GM12891 (cell line): ENCODE results near the gene FBXW2.

Experiments used
- DNase-seq: peaks from one replicate; pipeline ENCODE4 v3.0.0; 2011; ENCODE audit warnings: low spot score; ENCODE audit not compliant: insufficient read length
- FAIRE-seq: peaks from 2 replicates; lab custom pipeline; 2011; peaks lifted over from hg19 to GRCh38; lab: Jason Lieb, UNC
- PAX5 ChIP-seq: IDR thresholded peaks from 2 replicates; pipeline ENCODE4 v1.6.1; 2011; ENCODE audit warnings: low read length, moderate library complexity, mild to moderate bottlenecking; ENCODE audit not compliant: insufficient read depth, severe bottlenecking
- POLR2A ChIP-seq: IDR thresholded peaks from 2 replicates; pipeline ENCODE4 v1.6.1; 2011; ENCODE audit warnings: low read depth, low read length, control low read depth
- POLR2AphosphoS5 ChIP-seq: IDR thresholded peaks from 2 replicates; pipeline ENCODE4 v1.6.1; 2011; ENCODE audit warnings: low read depth, low read length, control low read depth
- POU2F2 ChIP-seq: IDR thresholded peaks from 2 replicates; pipeline ENCODE4 v1.6.1; 2011; ENCODE audit warnings: low read depth, mild to moderate bottlenecking, control low read depth, low read length, moderate library complexity
- SPI1 ChIP-seq: IDR thresholded peaks from 2 replicates; pipeline ENCODE4 v1.6.1; 2011; ENCODE audit warnings: low read depth, low read length, control low read depth
- TAF1 ChIP-seq: IDR thresholded peaks from 2 replicates; pipeline ENCODE4 v1.6.1; 2011; ENCODE audit warnings: low read depth, low read length, control low read depth

The FBXW2 gene

GRCh38 chr9:120717176-120717575, 76.0 kb downstream of the FBXW2 start:
- DNase-seq (no peak), FAIRE-seq (no peak)
- TF ChIP-seq POLR2AphosphoS5, result no peak
- no peak for TF ChIP-seq TAF1
- TF ChIP-seq POLR2A, result no peak
- TF ChIP-seq POU2F2, result no peak
- TF ChIP-seq SPI1, result no peak
- no peak for TF ChIP-seq PAX5

DNA sequence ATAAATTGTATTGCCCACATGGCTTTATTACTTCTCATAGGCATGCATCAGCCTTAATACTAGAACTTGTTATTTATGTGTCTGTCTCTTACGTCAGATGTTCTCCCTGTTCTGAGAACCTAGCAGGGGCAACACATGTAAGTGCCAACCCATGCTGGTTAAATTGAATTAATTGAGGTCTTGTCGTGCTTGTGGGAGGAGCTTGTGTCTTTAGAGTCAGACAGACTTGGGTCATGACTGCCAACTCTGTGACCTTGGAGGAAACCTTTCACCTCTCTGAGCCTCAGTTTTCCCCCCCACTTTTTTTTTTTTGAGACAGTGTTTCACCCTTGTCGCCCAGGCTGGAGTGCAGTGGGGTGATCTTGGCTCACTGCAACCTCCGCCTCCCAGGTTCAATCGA, 76.7 kb downstream of the FBXW2 start:
- TF ChIP-seq TAF1 (no peak), POU2F2 (no peak), POLR2AphosphoS5 (no peak), PAX5 (no peak)
- no peak for DNase-seq
- no peak for FAIRE-seq

DNA sequence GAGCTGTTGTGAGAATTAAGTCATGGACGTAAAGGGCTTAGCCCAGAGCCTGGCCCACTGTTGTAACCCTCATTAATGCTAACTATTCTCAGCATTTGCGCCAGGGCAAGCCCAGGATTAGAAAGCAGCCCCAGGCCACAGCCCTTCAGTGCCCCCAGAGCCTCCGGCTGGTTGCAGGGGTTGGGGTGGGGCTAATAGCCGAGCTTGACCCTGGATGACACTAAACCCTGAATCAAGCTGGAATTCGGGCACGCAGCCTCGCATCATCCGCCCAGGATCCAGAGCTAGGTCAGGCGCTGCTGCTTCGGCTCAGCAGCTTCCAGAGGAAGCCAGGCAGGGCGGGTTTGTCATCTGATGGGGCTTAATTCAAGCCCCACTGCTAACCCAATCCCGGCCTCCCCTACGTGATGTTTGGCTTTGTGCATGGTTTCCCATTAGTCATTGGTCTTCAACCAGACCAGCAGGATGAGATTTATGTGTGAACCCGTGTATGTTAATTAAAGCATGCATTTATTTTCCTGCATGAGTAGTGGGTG, 77.8 kb downstream of the FBXW2 start:
- TF ChIP-seq POLR2A (no peak), PAX5 (no peak), POU2F2 (no peak), SPI1 (no peak), TAF1 (no peak), POLR2AphosphoS5 (no peak)
- DNase-seq (no peak), FAIRE-seq (no peak)

DNA sequence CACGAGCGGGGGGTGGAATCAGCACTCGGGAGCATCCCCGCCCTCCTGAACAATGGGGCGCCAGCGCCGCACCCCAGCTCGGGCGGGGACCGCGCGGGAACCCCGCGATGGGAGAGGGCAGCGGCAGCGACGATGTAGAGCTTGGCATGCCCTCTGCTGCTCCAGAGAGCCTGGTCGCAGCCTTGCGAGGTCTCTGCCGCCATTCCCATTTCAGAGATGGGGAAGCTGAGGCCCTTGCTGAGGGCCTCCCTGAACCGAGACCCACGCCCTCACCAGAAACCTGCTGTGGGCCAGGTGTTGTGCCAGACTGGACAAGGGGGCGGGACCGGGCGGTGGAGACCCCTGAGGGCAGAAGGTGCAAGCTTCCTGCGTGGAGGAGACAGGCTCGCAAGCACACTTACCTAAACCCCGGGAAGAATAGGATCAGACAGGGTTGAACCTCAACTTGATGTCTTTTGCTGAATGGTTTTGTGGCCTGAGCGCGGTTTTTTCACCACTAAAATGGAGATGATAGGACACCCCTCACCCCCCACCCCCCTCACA, 78.3 kb downstream of the FBXW2 start:
- no peak for DNase-seq
- TF ChIP-seq PAX5, result no peak
- TF ChIP-seq POLR2A, result no peak
- TF ChIP-seq SPI1, result no peak
- TF ChIP-seq TAF1, result no peak
- no peak for TF ChIP-seq POLR2AphosphoS5
- TF ChIP-seq POU2F2, result no peak
- FAIRE-seq, result no peak

DNA sequence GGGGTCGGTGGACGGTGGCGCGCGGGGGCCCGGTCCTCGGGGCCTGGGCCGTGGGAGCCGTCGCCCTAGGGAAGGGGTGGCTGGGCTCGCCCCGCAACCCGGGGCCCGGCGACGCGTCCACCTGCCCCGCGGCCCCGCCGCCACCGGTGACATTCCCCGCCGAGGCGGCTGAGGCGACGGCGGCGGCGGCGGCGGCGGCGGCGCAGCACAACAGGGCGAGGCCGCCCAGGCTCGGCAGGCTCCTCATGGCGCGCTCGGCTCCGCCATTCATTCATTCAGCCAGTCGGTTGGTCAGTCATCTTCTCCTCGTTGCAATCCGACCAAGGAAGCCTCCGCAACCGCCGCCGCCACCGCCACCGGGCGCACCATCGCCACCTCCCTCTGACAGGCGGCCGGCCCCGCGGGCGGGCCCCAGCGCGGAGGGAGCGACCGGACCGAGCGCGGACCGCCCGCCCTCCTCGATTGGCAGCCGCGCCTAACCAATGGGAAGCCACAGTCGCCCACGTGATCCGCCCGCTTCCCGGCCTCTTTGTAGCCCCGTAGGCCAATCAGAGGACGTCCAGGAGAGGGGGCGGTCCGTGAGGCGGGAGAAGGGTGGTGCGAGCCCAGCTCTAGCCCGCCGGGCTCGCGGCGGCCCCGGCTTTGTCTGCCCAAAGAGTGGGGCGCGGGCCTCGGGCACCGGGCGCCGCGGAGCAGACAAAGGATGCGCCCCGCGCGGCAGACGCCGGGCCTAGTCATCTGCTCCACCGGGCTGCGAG, 78.9 kb downstream of the FBXW2 start, which contains the start of gene MEGF9:
Gene MEGF9 (minus strand): TSS at position 383 of the 758 bp plus-strand sequence. CDS start 112 bp downstream, at position 271.
- DNase-seq, result peak; percentile 91
- TF ChIP-seq SPI1 (no peak), POU2F2 (no peak), TAF1 (no peak), POLR2A (no peak), POLR2AphosphoS5 (no peak), PAX5 (no peak)
- peak; percentile 96 for FAIRE-seq

DNA sequence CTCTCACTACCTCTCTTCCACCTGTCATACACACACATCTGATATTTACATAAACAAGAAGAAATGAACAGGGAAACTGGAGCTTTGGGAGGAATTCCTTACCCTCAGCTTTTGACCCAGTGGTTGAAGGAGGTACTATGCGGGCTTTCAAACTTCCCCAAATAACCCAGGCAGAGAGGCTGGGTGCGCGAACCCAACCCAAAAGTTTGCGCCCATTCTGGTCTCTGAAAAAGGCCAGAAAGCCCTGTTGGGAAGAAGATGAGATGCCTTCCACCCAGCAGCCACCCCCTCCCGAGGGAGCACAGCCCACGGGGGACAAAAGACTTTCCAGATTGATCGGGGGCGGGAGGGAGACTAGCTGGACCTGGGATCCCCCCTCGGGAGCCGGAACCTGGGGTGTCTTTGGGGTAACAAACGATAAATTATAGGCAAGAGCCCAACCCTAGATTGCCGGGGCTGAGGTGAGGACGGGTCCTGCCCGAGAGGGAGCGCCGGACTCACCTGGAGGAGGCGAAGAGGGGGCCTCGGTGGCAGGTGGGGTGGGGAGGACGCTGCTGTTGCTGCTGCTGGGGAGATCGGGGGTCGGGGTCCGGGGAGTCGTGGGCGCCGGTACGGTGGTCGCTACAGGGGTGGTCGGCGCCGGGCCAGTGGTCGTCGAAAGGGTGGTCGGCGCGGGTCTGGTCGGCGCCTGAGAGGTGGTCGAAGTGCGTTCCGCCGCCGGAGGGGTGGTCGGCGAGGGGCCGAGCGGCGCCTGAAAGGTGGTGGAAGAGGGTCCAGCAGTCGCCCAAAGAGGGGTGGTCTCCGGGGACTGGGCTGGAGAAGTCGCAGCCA, 79.7 kb downstream of the FBXW2 start:
- no peak for FAIRE-seq
- TF ChIP-seq POLR2A, result no peak
- TF ChIP-seq SPI1, result no peak
- TF ChIP-seq PAX5, result no peak
- no peak for TF ChIP-seq TAF1
- TF ChIP-seq POLR2AphosphoS5, result no peak
- no peak for TF ChIP-seq POU2F2

DNA sequence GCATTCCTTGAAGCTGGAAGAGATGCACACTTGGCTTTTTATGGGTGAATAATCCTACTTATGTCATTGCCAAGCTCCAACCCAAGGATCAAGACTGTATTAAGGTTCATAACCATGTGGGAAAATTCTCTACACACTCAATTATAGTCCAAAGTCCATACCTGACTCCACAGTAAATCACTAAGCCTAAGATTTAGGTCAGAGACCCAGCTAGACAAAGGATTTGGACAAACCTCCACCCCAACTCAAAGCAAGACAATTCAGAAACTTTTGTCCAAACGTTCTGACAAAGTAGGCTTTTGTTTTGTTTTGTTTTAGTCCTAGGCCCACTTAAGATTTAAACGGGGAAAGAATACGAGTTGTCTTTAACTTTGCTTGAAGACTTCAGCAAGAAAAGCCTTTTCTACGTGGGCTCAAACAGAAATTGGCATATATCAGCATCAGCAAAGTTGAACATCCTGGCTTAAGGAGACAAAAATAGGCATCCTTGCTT, 80.6 kb downstream of the FBXW2 start:
- no peak for DNase-seq
- FAIRE-seq, result no peak
- no peak for TF ChIP-seq TAF1
- TF ChIP-seq POU2F2, result no peak
- TF ChIP-seq POLR2A, result no peak
- TF ChIP-seq SPI1, result no peak
- no peak for TF ChIP-seq PAX5
- no peak for TF ChIP-seq POLR2AphosphoS5

More for the DNA sequence above, 79.7 kb downstream of the FBXW2 start:
- no peak for DNase-seq

- TF ChIP-seq PAX5 (no peak), TAF1 (no peak), POLR2AphosphoS5 (no peak), POU2F2 (no peak), SPI1 (no peak), POLR2A (no peak)
- FAIRE-seq (no peak), DNase-seq (no peak)
Observed at GRCh38 chr9:120711841-120712538, 81.2 kb downstream of the FBXW2 start.

DNA sequence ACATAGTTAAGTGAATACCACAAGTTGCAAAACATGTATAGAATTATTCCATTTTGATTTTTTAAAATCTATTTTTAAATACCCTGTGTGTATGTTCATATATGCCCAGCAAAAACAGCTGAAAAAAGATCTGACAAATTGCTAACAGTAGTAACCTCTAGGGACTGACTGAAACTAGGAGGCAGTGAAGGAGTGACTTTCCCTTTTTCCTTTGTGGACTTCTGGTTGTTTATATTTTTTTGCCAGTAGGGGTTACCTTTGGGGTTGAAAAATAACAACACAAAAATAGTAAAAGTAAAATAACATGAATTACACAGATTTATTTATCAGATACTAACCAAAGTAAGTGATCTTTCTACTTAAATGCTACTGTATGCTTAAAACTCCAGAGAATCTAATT, 81.9 kb downstream of the FBXW2 start:
- TF ChIP-seq PAX5 (no peak), POLR2A (no peak), SPI1 (no peak), TAF1 (no peak), POLR2AphosphoS5 (no peak), POU2F2 (no peak)
- FAIRE-seq, result no peak
- DNase-seq, result no peak
